Suprapubic skin (tissue), 3 donors: ENCODE measurements around the gene LARGE1.

Experiments used
- CTCF ChIP-seq, 2 donors: fragments of 200-600 bp in 1 of 2; fragments of 450-650 bp in 1 of 2; sonication (generic) in 1 of 2; IDR thresholded peaks; one replicate each; pipeline ENCODE4 v1.5.1; 2016 to 2019; ENCODE audit warnings: antibody characterized with exemption in 2 of 2, mild to moderate bottlenecking in 1 of 2, moderate library complexity in 1 of 2
- POLR2AphosphoS5 ChIP-seq, 3 donors: sonication (generic); formaldehyde crosslinking; IDR thresholded peaks; one replicate each; pipeline ENCODE4 v1.6.1; 2017; ENCODE audit warnings: antibody characterized with exemption in 3 of 3

- TF ChIP-seq POLR2AphosphoS5 (IDR thresholded peaks at IDR 0.05) (no peak), CTCF (IDR thresholded peaks at IDR 0.05) (no peak)
Observed at GRCh38 chr22:33828302-33828701, 92.0 kb downstream of the LARGE1 start.
